Activated naive CD4-positive, alpha-beta T cell treated with anti-CD3 and anti-CD28 coated beads for 36 hours (primary cell): ENCODE results near the gene C4A. TPM values are rescaled to one million over a fixed set of nuclear protein-coding genes. Genes with fewer than 3 reads are reported as not detected.
"Not testable (repeated sequence)": the region's sequence is repeated elsewhere in the genome, so short reads cannot be mapped to it uniquely, and the experiment has no call there.

Source experiments
- CTCF ChIA-PET: fragments of 350-600 bp; sonication (Branson Sonifier 250); formaldehyde crosslinking; loops from one replicate; lab custom pipeline; 2021; ENCODE audit warnings: antibody characterized with exemption; lab: Charles Lee
- DNase-seq: peaks from one replicate; pipeline ENCODE4 v3.0.0-alpha.2; 2020
- H3K27ac Mint-ChIP-seq: one replicate; pipeline ENCODE4 v1.8.0; 2021; ENCODE audit warnings: mild to moderate bottlenecking, mixed read lengths
- H3K27me3 Mint-ChIP-seq: one replicate; pipeline ENCODE4 v1.8.0; 2021; ENCODE audit warnings: low read depth, mixed read lengths
- H3K36me3 Mint-ChIP-seq: one replicate; pipeline ENCODE4 v1.8.0; 2021; ENCODE audit warnings: low read depth, mixed read lengths
- H3K4me1 Mint-ChIP-seq: one replicate; pipeline ENCODE4 v1.8.0; 2021; ENCODE audit warnings: low read depth, mixed read lengths
- H3K4me3 Mint-ChIP-seq: one replicate; pipeline ENCODE4 v1.8.0; 2021; ENCODE audit warnings: mild to moderate bottlenecking, moderate library complexity, mixed read lengths
- H3K9me3 Mint-ChIP-seq: one replicate; pipeline ENCODE4 v1.8.0; 2021; ENCODE audit warnings: mixed read lengths
- intact Hi-C: fragments of 100-400 bp; cut with micrococcal nuclease; formaldehyde crosslinking; loops from one replicate; pipeline ENCODE4 v1.15.1; 2023
- total RNA-seq, 2 experiments: library from RNA; stranded (reverse); gene quantifications; one replicate each; pipeline ENCODE4 v1.2.3, GENCODE V29; 2021

The C4A gene
- total RNA-seq, 2 experiments from 2014 or later: 3.2 to 3.5 TPM

- H3K9me3 Mint-ChIP-seq, H3K27me3 Mint-ChIP-seq, CTCF ChIA-PET, H3K36me3 Mint-ChIP-seq, DNase-seq, intact Hi-C loops, H3K4me1 Mint-ChIP-seq, H3K27ac Mint-ChIP-seq, H3K4me3 Mint-ChIP-seq: not testable (repeated sequence)
Measured at GRCh38 chr6:32028631-32029030, 46.8 kb downstream of the C4A start.

GRCh38 chr6:32029553-32029952, 47.7 kb downstream of the C4A start:
- intact Hi-C loops, CTCF ChIA-PET, DNase-seq, H3K4me1 Mint-ChIP-seq, H3K9me3 Mint-ChIP-seq, H3K4me3 Mint-ChIP-seq, H3K27me3 Mint-ChIP-seq, H3K36me3 Mint-ChIP-seq, H3K27ac Mint-ChIP-seq: not testable (repeated sequence)

- intact Hi-C loops, H3K4me1 Mint-ChIP-seq, H3K4me3 Mint-ChIP-seq, H3K9me3 Mint-ChIP-seq, H3K27me3 Mint-ChIP-seq, CTCF ChIA-PET, H3K27ac Mint-ChIP-seq, DNase-seq, H3K36me3 Mint-ChIP-seq: not testable (repeated sequence)
Measured at GRCh38 chr6:32035283-32036013, 53.6 kb downstream of the C4A start.

DNA sequence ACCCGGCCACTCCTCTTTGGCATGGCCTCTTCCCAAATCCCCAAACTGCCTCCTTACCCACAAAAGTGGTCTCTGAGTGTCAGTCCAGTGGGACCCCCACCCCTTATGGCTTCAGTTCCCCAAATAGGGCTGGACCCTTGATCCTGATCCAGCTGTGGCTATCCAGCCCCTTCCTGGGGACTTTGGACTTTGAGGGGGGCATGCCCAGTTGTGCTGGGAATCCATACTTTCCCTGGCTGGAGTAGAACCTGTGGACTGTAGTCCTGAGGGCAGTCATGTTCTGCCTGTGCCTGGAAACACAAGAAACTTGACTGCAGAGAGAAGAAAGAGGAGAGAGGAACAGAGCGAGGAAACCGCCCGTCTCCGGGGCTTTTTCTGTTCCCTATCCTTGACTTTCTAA, 55.3 kb downstream of the C4A start:
- H3K9me3 Mint-ChIP-seq, DNase-seq, H3K27me3 Mint-ChIP-seq, intact Hi-C loops, H3K4me1 Mint-ChIP-seq, H3K36me3 Mint-ChIP-seq, H3K27ac Mint-ChIP-seq, H3K4me3 Mint-ChIP-seq, CTCF ChIA-PET: not testable (repeated sequence)

- intact Hi-C loops: not testable (repeated sequence)
Measured at GRCh38 chr6:32037598-32038524, 56.0 kb downstream of the C4A start, which contains the start of gene CYP21A2. TSS of gene CYP21A2 (plus strand) at chr6:32038415. CDS start at chr6:32038423, 8 bp downstream.

GRCh38 chr6:32038878-32039277, 57.0 kb downstream of the C4A start:
- H3K27me3 Mint-ChIP-seq, H3K9me3 Mint-ChIP-seq, H3K36me3 Mint-ChIP-seq, CTCF ChIA-PET, H3K4me1 Mint-ChIP-seq, DNase-seq, intact Hi-C loops, H3K4me3 Mint-ChIP-seq, H3K27ac Mint-ChIP-seq: not testable (repeated sequence)

More at GRCh38 chr6:32037598-32038524, 56.0 kb downstream of the C4A start, which contains the start of gene CYP21A2:
- not testable (repeated sequence) for H3K27ac Mint-ChIP-seq, H3K9me3 Mint-ChIP-seq, H3K36me3 Mint-ChIP-seq, DNase-seq, H3K4me3 Mint-ChIP-seq, H3K27me3 Mint-ChIP-seq, H3K4me1 Mint-ChIP-seq
- CTCF ChIA-PET: interaction anchor here (0.6 kb wide), 1 partner anchor 369 kb away, joined by 3 read pairs; no protein-coding TSS in a partner anchor

DNA sequence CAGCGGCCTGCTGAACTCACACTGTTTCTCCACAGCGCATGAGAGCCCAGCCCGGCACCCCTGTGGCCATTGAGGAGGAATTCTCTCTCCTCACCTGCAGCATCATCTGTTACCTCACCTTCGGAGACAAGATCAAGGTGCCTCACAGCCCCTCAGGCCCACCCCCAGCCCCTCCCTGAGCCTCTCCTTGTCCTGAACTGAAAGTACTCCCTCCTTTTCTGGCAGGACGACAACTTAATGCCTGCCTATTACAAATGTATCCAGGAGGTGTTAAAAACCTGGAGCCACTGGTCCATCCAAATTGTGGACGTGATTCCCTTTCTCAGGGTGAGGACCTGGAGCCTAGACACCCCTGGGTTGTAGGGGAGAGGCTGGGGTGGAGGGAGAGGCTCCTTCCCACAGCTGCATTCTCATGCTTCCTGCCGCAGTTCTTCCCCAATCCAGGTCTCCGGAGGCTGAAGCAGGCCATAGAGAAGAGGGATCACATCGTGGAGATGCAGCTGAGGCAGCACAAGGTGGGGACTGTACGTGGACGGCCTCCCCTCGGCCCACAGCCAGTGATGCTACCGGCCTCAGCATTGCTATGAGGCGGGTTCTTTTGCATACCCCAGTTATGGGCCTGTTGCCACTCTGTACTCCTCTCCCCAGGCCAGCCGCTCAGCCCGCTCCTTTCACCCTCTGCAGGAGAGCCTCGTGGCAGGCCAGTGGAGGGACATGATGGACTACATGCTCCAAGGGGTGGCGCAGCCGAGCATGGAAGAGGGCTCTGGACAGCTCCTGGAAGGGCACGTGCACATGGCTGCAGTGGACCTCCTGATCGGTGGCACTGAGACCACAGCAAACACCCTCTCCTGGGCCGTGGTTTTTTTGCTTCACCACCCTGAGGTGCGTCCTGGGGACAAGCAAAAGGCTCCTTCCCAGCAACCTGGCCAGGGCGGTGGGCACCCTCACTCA, 57.7 kb downstream of the C4A start:
- H3K4me1 Mint-ChIP-seq, intact Hi-C loops, H3K27me3 Mint-ChIP-seq, CTCF ChIA-PET, H3K27ac Mint-ChIP-seq, DNase-seq, H3K36me3 Mint-ChIP-seq, H3K4me3 Mint-ChIP-seq, H3K9me3 Mint-ChIP-seq: not testable (repeated sequence)

GRCh38 chr6:32040299-32041049, 58.6 kb downstream of the C4A start:
- H3K9me3 Mint-ChIP-seq, H3K4me3 Mint-ChIP-seq, intact Hi-C loops, DNase-seq, H3K27ac Mint-ChIP-seq, H3K4me1 Mint-ChIP-seq, H3K36me3 Mint-ChIP-seq, CTCF ChIA-PET, H3K27me3 Mint-ChIP-seq: not testable (repeated sequence)

- H3K4me1 Mint-ChIP-seq, intact Hi-C loops, H3K36me3 Mint-ChIP-seq, DNase-seq, CTCF ChIA-PET, H3K9me3 Mint-ChIP-seq, H3K4me3 Mint-ChIP-seq, H3K27ac Mint-ChIP-seq, H3K27me3 Mint-ChIP-seq: not testable (repeated sequence)
Measured at GRCh38 chr6:32041050-32041321, 59.1 kb downstream of the C4A start.

DNA sequence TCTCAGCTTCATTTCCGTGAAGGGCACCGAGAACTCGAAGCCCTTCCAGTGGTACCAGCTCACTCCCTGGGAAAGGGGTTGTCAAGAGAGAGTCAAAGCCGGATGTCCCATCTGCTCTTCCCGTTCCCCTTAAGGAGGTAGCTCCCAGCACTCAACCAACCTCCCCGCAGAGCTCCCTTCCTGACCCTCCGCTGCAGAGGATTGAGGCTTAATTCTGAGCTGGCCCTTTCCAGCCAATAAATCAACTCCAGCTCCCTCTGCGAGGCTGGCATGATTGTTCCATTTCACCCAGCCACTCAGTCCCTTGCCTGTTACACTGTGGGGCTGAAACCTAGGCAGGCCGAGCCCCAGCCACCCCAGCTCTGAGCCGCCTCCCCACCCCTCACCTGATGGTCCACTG, 59.5 kb downstream of the C4A start:
- H3K9me3 Mint-ChIP-seq, CTCF ChIA-PET, H3K27me3 Mint-ChIP-seq, DNase-seq, H3K27ac Mint-ChIP-seq, H3K4me1 Mint-ChIP-seq, H3K36me3 Mint-ChIP-seq, H3K4me3 Mint-ChIP-seq, intact Hi-C loops: not testable (repeated sequence)

GRCh38 chr6:32042276-32042675, 60.4 kb downstream of the C4A start:
- DNase-seq, H3K4me3 Mint-ChIP-seq, H3K27ac Mint-ChIP-seq, intact Hi-C loops, H3K9me3 Mint-ChIP-seq, H3K27me3 Mint-ChIP-seq, CTCF ChIA-PET, H3K36me3 Mint-ChIP-seq, H3K4me1 Mint-ChIP-seq: not testable (repeated sequence)
